Right lobe of liver (tissue), 6 donors: ENCODE data around the gene TFR2. TPM values are rescaled to one million over a fixed set of nuclear protein-coding genes. Genes with fewer than 3 reads are reported as not detected.

Experiments used
- ATAC-seq, 4 donors: fragments of 200-7000 bp; cut with Tn5 transposase; one replicate each; pipeline ENCODE4 v1.9.1; 2020; ENCODE audit warnings: mild to moderate bottlenecking in 4 of 4, moderate library complexity in 4 of 4
- DNase-seq, 3 donors: peaks; one replicate each; pipeline ENCODE4 v3.0.0-alpha.2; 2020
- H3K27ac ChIP-seq, 3 donors: fragments of 200-600 bp; one replicate each; pipeline ENCODE4 v1.8.0; 2022
- H3K27me3 ChIP-seq, 2 donors: fragments of 200-600 bp; one replicate each; pipeline ENCODE4 v1.8.0; 2022
- H3K36me3 ChIP-seq, 4 donors: fragments of 200-600 bp; sonication (generic) in 1 of 4; one replicate each; pipeline versions ENCODE4 v1.5.1 to v1.8.0; 2017 to 2022; ENCODE audit warnings: control low read depth in 1 of 4
- H3K4me1 ChIP-seq, 4 donors: fragments of 200-600 bp; sonication (generic) in 1 of 4; one replicate each; pipeline versions ENCODE4 v1.5.1 to v1.8.0; 2017 to 2022; ENCODE audit warnings: control low read depth in 1 of 4
- H3K4me3 ChIP-seq, 3 donors: fragments of 200-600 bp; one replicate each; pipeline ENCODE4 v1.8.0; 2022
- H3K9me3 ChIP-seq, 4 donors: fragments of 200-600 bp; sonication (generic) in 1 of 4; one replicate each; pipeline versions ENCODE4 v1.5.1 to v1.8.0; 2017 to 2022; ENCODE audit warnings: control low read depth in 1 of 4
- CTCF ChIP-seq, 4 donors: fragments of 200-600 bp in 3 of 4; fragments of 450-650 bp in 1 of 4; IDR thresholded peaks; one replicate each; pipeline versions ENCODE4 v1.5.1 to v1.8.0; 2016 to 2022; ENCODE audit warnings: antibody characterized with exemption in 4 of 4, mild to moderate bottlenecking in 2 of 4
- POLR2A ChIP-seq: fragments of 450-650 bp; IDR thresholded peaks from one replicate; pipeline ENCODE4 v1.6.1; 2017; ENCODE audit warnings: antibody characterized with exemption, mild to moderate bottlenecking
- WGBS: methylation state at CpG from one replicate; pipeline ENCODE4 v1.1.6; 2018; ENCODE audit warnings: low coverage, low lambda C conversion rate; ENCODE audit not compliant: insufficient coverage; ENCODE audit errors: missing lambda C conversion rate; 5-methylcytosine and 5-hydroxymethylcytosine counted together
- intact Hi-C, 2 donors: fragments of 100-400 bp; cut with DNase I; formaldehyde crosslinking; loops; one replicate each; pipeline versions ENCODE4 v1.11.2 to v1.14.1; 2022
- total RNA-seq, 6 experiments: library from RNA; depleted of rRNA in 2 of 6; stranded (reverse); fragments of >200 nt in 2 of 6; fragmentation: NEBNext Ultra II Directional in 3 of 6; extraction: Animal tissue kit (Norgen Biotek cat#: 25700) in 3 of 6; gene quantifications; one replicate each; pipeline versions ENCODE4 v1.1.0 to v1.2.4, GENCODE V29; 2016 to 2023
- donor health status: DM: no; HTN: yes; CAD: no.
- donor health status: DM: no; HTN: no; CAD: no.
- donor health status: DM: no; HTN: no; CAD: no.
- donor health status: DM: no; HTN: yes; CAD: no.
- donor health status: DM: no; HTN: yes; CAD: no.

Gene TFR2
- total RNA-seq, 6 experiments from 2014 or later = 413 to 669 (median 501) TPM

GRCh38 chr7:100630066-100630465 lies 11.3 kb downstream of the TFR2 start:
- no peak for TF ChIP-seq CTCF (IDR thresholded peaks at IDR 0.05)
- H3K4me1 ChIP-seq = peaks cover 0 to 16% (median 9%) of the 10 kb centered on the region in 4 donors
- no peak for ATAC-seq
- H3K9me3 ChIP-seq = no peaks in the 10 kb centered on the region
- WGBS = 87% methylated on average over 4 of the region's 4 CpGs
- peaks cover 0 to 75% (median 40%) of the 10 kb centered on the region in 4 donors for H3K36me3 ChIP-seq
- intact Hi-C loops = loop anchor here in 1 of 2 donors (10.0 kb wide), 1 partner anchor 55 kb away; no protein-coding TSS in a partner anchor
- no peak for DNase-seq
- no peaks in the 10 kb centered on the region for H3K27me3 ChIP-seq
- H3K27ac ChIP-seq = no peak overlapping the region
- no peak overlapping the region for H3K4me3 ChIP-seq

- Histone ChIP-seq H3K4me1 (peaks cover 0 to 18% (median 9%) of the 10 kb centered on the region in 4 donors), H3K27ac (no peak overlapping the region), H3K4me3 (no peak overlapping the region), H3K9me3 (no peaks in the 10 kb centered on the region), H3K36me3 (peaks cover 0 to 73% (median 39%) of the 10 kb centered on the region in 4 donors), H3K27me3 (no peaks in the 10 kb centered on the region)
- intact Hi-C loops = loop anchor here in 1 of 2 donors (10.0 kb wide), 1 partner anchor 56 kb away; no protein-coding TSS in a partner anchor
- TF ChIP-seq POLR2A (no peak), CTCF (IDR thresholded peaks at IDR 0.05) (peak in 2 of 4 donors; percentile 18 to 19)
- ATAC-seq (no peak), DNase-seq (peak in 1 of 3 donors; percentile 19)
- 84% methylated on average over 5 of the region's 11 CpGs for WGBS
Measured at GRCh38 chr7:100629117-100629716, 12.1 kb downstream of the TFR2 start.

- peaks cover 0 to 33% (median 17%) of the 10 kb centered on the region in 4 donors for H3K4me1 ChIP-seq
- no peaks in the 10 kb centered on the region for H3K9me3 ChIP-seq
- intact Hi-C loops = loop anchor here in 1 of 2 donors (10.0 kb wide), 1 partner anchor 58 kb away; no protein-coding TSS in a partner anchor
- peak in 1 of 3 donors; percentile 26 for DNase-seq
- TF ChIP-seq CTCF (IDR thresholded peaks at IDR 0.05) = no peak
- TF ChIP-seq POLR2A = no peak
- peaks cover 0 to 60% (median 31%) of the 10 kb centered on the region in 4 donors for H3K36me3 ChIP-seq
- ATAC-seq = peak in 3 of 4 donors; percentile 1 to 9 (median 4)
- H3K27me3 ChIP-seq = no peaks in the 10 kb centered on the region
- H3K27ac ChIP-seq = peak overlapping the region in 1 of 3 donors; percentile 64
- no CpG with 5 or more reads among the region's 21 CpGs for WGBS
- H3K4me3 ChIP-seq = no peak overlapping the region
Measured at GRCh38 chr7:100627238-100627549, 14.2 kb downstream of the TFR2 start.

- peak; percentile 89 to 94 (median 92) for DNase-seq
- TF ChIP-seq POLR2A (peak; percentile 17), CTCF (IDR thresholded peaks at IDR 0.05) (no peak)
- no peaks in the 10 kb centered on the region for H3K27me3 ChIP-seq
- H3K9me3 ChIP-seq = no peaks in the 10 kb centered on the region
- no peak overlapping the region for H3K4me3 ChIP-seq
- peak overlapping the region in 2 of 3 donors; percentile 11 to 64 for H3K27ac ChIP-seq
- peak; percentile 90 to 93 (median 92) for ATAC-seq
- 25% methylated on average over 4 of the region's 37 CpGs for WGBS
- intact Hi-C loops = loop anchor here in 1 of 2 donors (10.0 kb wide), 1 partner anchor 58 kb away; no protein-coding TSS in a partner anchor
- peaks cover 0 to 38% (median 20%) of the 10 kb centered on the region in 4 donors for H3K4me1 ChIP-seq
- peaks cover 0 to 55% (median 29%) of the 10 kb centered on the region in 4 donors for H3K36me3 ChIP-seq
Measured at GRCh38 chr7:100626530-100627237, 14.7 kb downstream of the TFR2 start.
